GM23338 (cell line): Measurements from ENCODE around the gene EHD2. TPM values are rescaled to one million over a fixed set of nuclear protein-coding genes. Genes with fewer than 3 reads are reported as not detected.
A peak's percentile ranks its signal among the peaks of the same experiment; 100 is the strongest.

Experiments used
- ATAC-seq: fragments of 200-7000 bp; cut with Tn5 transposase; 3 replicates; pipeline ENCODE4 v1.9.1; 2020
- DNase-seq: peaks from one replicate; pipeline ENCODE4 v3.0.0-alpha.2; 2015; ENCODE audit warnings: low spot score
- H2AFZ ChIP-seq: fragments of 200-600 bp; sonication (generic); 2 replicates; pipeline ENCODE4 v1.8.0; 2016; ENCODE audit warnings: antibody characterized with exemption, mild to moderate bottlenecking, moderate library complexity
- H3F3A ChIP-seq: fragments of 200-600 bp; sonication (generic); replicated peaks from 2 replicates; pipeline ENCODE4 v1.8.0; 2017; ENCODE audit warnings: antibody characterized with exemption, mixed run types, low read depth
- H3K27ac ChIP-seq: fragments of 200-600 bp; sonication (generic); 2 replicates; pipeline ENCODE4 v1.6.1; 2016; ENCODE audit warnings: low read depth
- H3K27me3 ChIP-seq: fragments of 200-600 bp; sonication (generic); 2 replicates; pipeline ENCODE4 v1.8.0; 2016; ENCODE audit warnings: mild to moderate bottlenecking, mixed run types, moderate library complexity; ENCODE audit not compliant: insufficient read depth
- H3K36me3 ChIP-seq: fragments of 200-600 bp; sonication (generic); 2 replicates; pipeline ENCODE4 v1.8.0; 2016; ENCODE audit warnings: mild to moderate bottlenecking; ENCODE audit not compliant: insufficient read depth
- H3K4me1 ChIP-seq: fragments of 200-600 bp; sonication (generic); 2 replicates; pipeline ENCODE4 v1.8.0; 2016; ENCODE audit warnings: mild to moderate bottlenecking, moderate library complexity; ENCODE audit not compliant: insufficient read depth
- H3K4me2 ChIP-seq: fragments of 200-600 bp; sonication (generic); 2 replicates; pipeline ENCODE4 v1.7.1; 2017; ENCODE audit warnings: mixed run types
- H3K4me3 ChIP-seq: fragments of 200-600 bp; sonication (generic); 2 replicates; pipeline ENCODE4 v1.6.1; 2016; ENCODE audit warnings: mixed run types
- H3K79me2 ChIP-seq: fragments of 200-600 bp; sonication (generic); replicated peaks from 2 replicates; pipeline ENCODE4 v1.8.0; 2017; ENCODE audit warnings: mild to moderate bottlenecking; ENCODE audit not compliant: insufficient read depth
- H3K9me2 ChIP-seq: fragments of 200-600 bp; sonication (generic); 2 replicates; pipeline ENCODE4 v1.8.0; 2017; ENCODE audit not compliant: insufficient read depth
- H4K20me1 ChIP-seq: fragments of 200-600 bp; sonication (generic); replicated peaks from 2 replicates; pipeline ENCODE4 v1.8.0; 2017; ENCODE audit warnings: mild to moderate bottlenecking; ENCODE audit not compliant: insufficient read depth
- H3K27ac Mint-ChIP-seq: 2 replicates; pipeline ENCODE4 v1.8.0; 2020; ENCODE audit warnings: inconsistent platforms, mild to moderate bottlenecking, moderate library complexity, mixed read lengths
- H3K27me3 Mint-ChIP-seq: 3 replicates; pipeline ENCODE4 v1.8.0; 2022; ENCODE audit warnings: low read depth, mild to moderate bottlenecking, moderate library complexity, mixed read lengths, inconsistent platforms; ENCODE audit not compliant: insufficient read depth, poor library complexity
- H3K36me3 Mint-ChIP-seq: 3 replicates; pipeline ENCODE4 v1.8.0; 2021; ENCODE audit warnings: low read depth, mild to moderate bottlenecking, inconsistent platforms, moderate library complexity, mixed read lengths
- H3K4me1 Mint-ChIP-seq: 3 replicates; pipeline ENCODE4 v1.8.0; 2020; ENCODE audit warnings: mild to moderate bottlenecking, inconsistent platforms, mixed read lengths
- H3K4me3 Mint-ChIP-seq: 3 replicates; pipeline ENCODE4 v1.8.0; 2021; ENCODE audit warnings: moderate library complexity, mild to moderate bottlenecking, inconsistent platforms, mixed read lengths
- H3K9me3 Mint-ChIP-seq: 3 replicates; pipeline ENCODE4 v1.8.0; 2020; ENCODE audit warnings: moderate library complexity, mild to moderate bottlenecking, inconsistent platforms, mixed read lengths
- EZH2 ChIP-seq: fragments of 200-600 bp; sonication (generic); IDR thresholded peaks from one replicate; pipeline ENCODE4 v1.8.0; 2017; ENCODE audit warnings: antibody characterized with exemption, mild to moderate bottlenecking, low read depth; ENCODE audit not compliant: unreplicated experiment
- EZH2phosphoT487 ChIP-seq: fragments of 200-600 bp; sonication (generic); IDR thresholded peaks from one replicate; pipeline ENCODE4 v1.8.1; 2018; ENCODE audit warnings: antibody characterized with exemption; ENCODE audit not compliant: unreplicated experiment
- NANOG ChIP-seq: IDR thresholded peaks from 2 replicates; pipeline ENCODE4 v1.6.1; 2016; ENCODE audit warnings: antibody characterized with exemption, borderline replicate concordance
- POLR2AphosphoS5 ChIP-seq: IDR thresholded peaks from 2 replicates; pipeline ENCODE4 v1.6.1; 2016; ENCODE audit warnings: antibody characterized with exemption, low read depth
- STAT1 ChIP-seq: IDR thresholded peaks from one replicate; pipeline ENCODE4 v1.6.1; 2016; ENCODE audit warnings: antibody characterized with exemption; ENCODE audit not compliant: unreplicated experiment
- ZNF114 ChIP-seq: fragments of 250-450 bp; sonication (Bioruptor Pico); IDR thresholded peaks from 2 replicates; pipeline ENCODE4 v1.5.0; 2020; ENCODE audit warnings: mild to moderate bottlenecking, moderate library complexity
- polyA plus RNA-seq: library from polyadenylated mRNA; unstranded; fragments of >200 nt; fragmentation: Nextera tagmentation; extraction: Ambion mirVana; gene quantifications from 2 replicates; pipeline ENCODE4 v1.2.1, GENCODE V29; 2016
- total RNA-seq: library from RNA; depleted of rRNA; stranded (reverse); fragments of >200 nt; shearing (Covaris generic); gene quantifications from 2 replicates; pipeline ENCODE4 v1.2.3, GENCODE V29; 2014
- TF ChIP-seq, protein P1 (sequence below): IDR thresholded peaks from 2 replicates; pipeline ENCODE4 v1.6.1; 2016; ENCODE audit warnings: antibody characterized with exemption
- TF ChIP-seq, protein P2 (sequence below), 2 experiments: fragments of 200-600 bp in 1 of 2; sonication (generic) in 1 of 2; conservative IDR thresholded peaks; 2 replicates each; pipeline versions ENCODE4 v1.5.1 to v1.6.1; 2016 to 2017; ENCODE audit warnings: antibody characterized with exemption in 2 of 2, low read depth in 2 of 2, mild to moderate bottlenecking in 2 of 2, moderate library complexity in 1 of 2

EHD2 gene
- total and polyA plus RNA-seq, 2 experiments from 2014 or later = 6.6 to 10.8 TPM

DNA sequence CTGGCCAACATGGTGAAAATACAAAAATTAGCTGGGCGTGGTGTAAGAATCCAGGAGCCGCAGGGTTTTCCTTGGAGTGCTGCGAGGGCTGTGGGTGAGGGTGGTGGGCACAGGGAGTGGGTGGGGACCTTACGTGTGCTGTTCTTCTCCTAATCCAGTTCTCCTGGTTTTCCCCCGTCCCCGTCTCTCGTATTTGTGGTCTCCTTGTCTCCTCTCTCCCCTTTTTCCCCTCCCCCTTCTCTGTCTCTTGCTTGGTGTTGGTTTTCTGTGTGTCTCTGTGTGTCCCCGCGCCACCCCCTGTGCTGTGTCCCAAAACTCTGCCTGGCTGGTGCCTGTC is 67.0 kb downstream of the EHD2 start:
- peaks cover 16% of the 10 kb centered on the region; the same call in 1 of the 2 replicates for H3K36me3 ChIP-seq
- peak overlapping the region; percentile 90 for H3K4me3 Mint-ChIP-seq
- H3K4me2 ChIP-seq = peak overlapping the region; percentile 97
- peaks cover 15% of the 10 kb centered on the region for H3K4me1 Mint-ChIP-seq
- peak overlapping the region; percentile 89 for H3K27ac Mint-ChIP-seq
- peaks cover 7% of the 10 kb centered on the region; the same call in 1 of the 2 replicates for H3K4me1 ChIP-seq
- no peak for ATAC-seq
- peak overlapping the region; percentile 98 for H3K4me3 ChIP-seq
- H3K27me3 ChIP-seq = no peaks in the 10 kb centered on the region
- H3K9me3 Mint-ChIP-seq = no peaks in the 10 kb centered on the region
- peaks cover 23% of the 10 kb centered on the region for H3K27me3 Mint-ChIP-seq
- H3K36me3 Mint-ChIP-seq = peaks cover 58% of the 10 kb centered on the region
- peaks cover 29% of the 10 kb centered on the region; the same call in 1 of the 2 replicates for H3F3A ChIP-seq
- H3K9me2 ChIP-seq = no peaks in the 10 kb centered on the region
- TF ChIP-seq STAT1 (no peak), ZNF114 (no peak), EZH2phosphoT487 (no peak), POLR2AphosphoS5 (no peak), EZH2 (no peak)
- TF ChIP-seq, protein P1, sequence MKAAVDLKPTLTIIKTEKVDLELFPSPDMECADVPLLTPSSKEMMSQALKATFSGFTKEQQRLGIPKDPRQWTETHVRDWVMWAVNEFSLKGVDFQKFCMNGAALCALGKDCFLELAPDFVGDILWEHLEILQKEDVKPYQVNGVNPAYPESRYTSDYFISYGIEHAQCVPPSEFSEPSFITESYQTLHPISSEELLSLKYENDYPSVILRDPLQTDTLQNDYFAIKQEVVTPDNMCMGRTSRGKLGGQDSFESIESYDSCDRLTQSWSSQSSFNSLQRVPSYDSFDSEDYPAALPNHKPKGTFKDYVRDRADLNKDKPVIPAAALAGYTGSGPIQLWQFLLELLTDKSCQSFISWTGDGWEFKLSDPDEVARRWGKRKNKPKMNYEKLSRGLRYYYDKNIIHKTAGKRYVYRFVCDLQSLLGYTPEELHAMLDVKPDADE = no peak
- TF ChIP-seq, protein P2, sequence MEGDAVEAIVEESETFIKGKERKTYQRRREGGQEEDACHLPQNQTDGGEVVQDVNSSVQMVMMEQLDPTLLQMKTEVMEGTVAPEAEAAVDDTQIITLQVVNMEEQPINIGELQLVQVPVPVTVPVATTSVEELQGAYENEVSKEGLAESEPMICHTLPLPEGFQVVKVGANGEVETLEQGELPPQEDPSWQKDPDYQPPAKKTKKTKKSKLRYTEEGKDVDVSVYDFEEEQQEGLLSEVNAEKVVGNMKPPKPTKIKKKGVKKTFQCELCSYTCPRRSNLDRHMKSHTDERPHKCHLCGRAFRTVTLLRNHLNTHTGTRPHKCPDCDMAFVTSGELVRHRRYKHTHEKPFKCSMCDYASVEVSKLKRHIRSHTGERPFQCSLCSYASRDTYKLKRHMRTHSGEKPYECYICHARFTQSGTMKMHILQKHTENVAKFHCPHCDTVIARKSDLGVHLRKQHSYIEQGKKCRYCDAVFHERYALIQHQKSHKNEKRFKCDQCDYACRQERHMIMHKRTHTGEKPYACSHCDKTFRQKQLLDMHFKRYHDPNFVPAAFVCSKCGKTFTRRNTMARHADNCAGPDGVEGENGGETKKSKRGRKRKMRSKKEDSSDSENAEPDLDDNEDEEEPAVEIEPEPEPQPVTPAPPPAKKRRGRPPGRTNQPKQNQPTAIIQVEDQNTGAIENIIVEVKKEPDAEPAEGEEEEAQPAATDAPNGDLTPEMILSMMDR (conservative IDR thresholded peaks at IDR 0.05; ENCODE audit: low read depth in 2 of 2) = no peak
- H2AFZ ChIP-seq = no peak overlapping the region
- no peak for DNase-seq
- peaks cover 33% of the 10 kb centered on the region for H3K79me2 ChIP-seq
- H3K27ac ChIP-seq = 0 out of 2 replicates have a peak overlapping the region, but pooled peaks have one; percentile 19
- H4K20me1 ChIP-seq = peaks cover 14% of the 10 kb centered on the region

DNA sequence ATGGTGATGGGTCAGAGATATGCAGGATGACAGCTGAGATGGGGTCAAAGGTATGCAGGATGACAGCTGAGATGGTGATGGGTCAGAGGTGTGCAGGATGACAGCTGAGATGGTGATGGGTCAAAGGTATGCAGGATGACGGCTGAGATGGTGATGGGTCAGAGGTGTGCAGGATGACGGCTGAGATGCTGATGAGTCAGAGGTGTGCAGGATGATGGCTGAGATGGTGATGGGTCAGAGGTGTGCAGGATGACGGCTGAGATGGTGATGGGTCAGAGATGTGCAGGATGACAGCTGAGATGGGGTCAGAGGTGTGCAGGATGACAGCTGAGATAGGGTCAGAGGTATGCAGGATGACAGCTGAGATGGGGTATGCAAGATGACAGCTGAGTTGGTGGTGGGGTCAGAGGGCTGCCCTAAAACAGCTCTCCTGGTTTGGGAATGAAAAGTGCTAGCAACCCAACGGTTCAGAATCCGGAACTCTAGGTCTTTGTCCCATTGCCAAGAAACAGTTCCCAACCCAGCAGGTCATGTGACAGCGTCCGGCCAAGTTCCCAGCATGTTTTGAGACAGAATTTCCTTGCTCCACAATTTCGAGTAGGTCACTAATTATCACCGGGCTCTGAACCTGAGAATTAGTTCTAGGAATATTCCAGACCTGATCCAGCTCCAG is 68.5 kb downstream of the EHD2 start:
- Histone ChIP-seq H3K27ac (no peak overlapping the region), H4K20me1 (peaks cover 17% of the 10 kb centered on the region), H3K79me2 (peaks cover 33% of the 10 kb centered on the region), H3F3A (peaks cover 36% of the 10 kb centered on the region; the same call in 1 of the 2 replicates), H3K4me3 (no peak overlapping the region), H3K36me3 (peaks cover 16% of the 10 kb centered on the region; the same call in 1 of the 2 replicates), H2AFZ (no peak overlapping the region), H3K27me3 (no peaks in the 10 kb centered on the region), H3K4me1 (peaks cover 11% of the 10 kb centered on the region; the same call in 1 of the 2 replicates), H3K9me2 (no peaks in the 10 kb centered on the region), H3K4me2 (no peak overlapping the region)
- TF ChIP-seq POLR2AphosphoS5 (peak; percentile 33; the same call in 1 of the 2 replicates), NANOG (no peak)
- DNase-seq (no peak), ATAC-seq (no peak)
- Mint-ChIP-seq H3K27me3 (peaks cover 23% of the 10 kb centered on the region), H3K27ac (no peak overlapping the region; the same call in 1 of the 2 replicates), H3K4me3 (peak overlapping the region; percentile 4; the same call in 1 of the 3 replicates), H3K9me3 (no peaks in the 10 kb centered on the region), H3K36me3 (peaks cover 72% of the 10 kb centered on the region), H3K4me1 (peaks cover 9% of the 10 kb centered on the region)
